Measurements from ENCODE around the gene ZC3H4.

Gene ZC3H4
- 84.7 to 112 (median 93.4) reads per million in 9 experiments for total RNA-seq

- Mint-ChIP-seq H3K36me3 (ENCODE audit: insufficient read depth) (peaks cover 45% of the 10 kb centered on the region), H3K9me3 (no peaks in the 10 kb centered on the region)
Observed at GRCh38 chr19:47112997-47113849, at the start of gene ZC3H4. Gene ZC3H4, minus strand, starts transcription at chr19:47113776. Its CDS starts 1,192 bp downstream, at chr19:47112584.

GRCh38 chr19:47161876-47162489 lies 48.4 kb upstream of the ZC3H4 start:
- H3K36me3 Mint-ChIP-seq (ENCODE audit: insufficient read depth): peaks cover 18% of the 10 kb centered on the region
- no peaks in the 10 kb centered on the region for H3K9me3 Mint-ChIP-seq
- no peak for DNase-seq
- H3K27me3 Mint-ChIP-seq: no peaks in the 10 kb centered on the region
- no peak overlapping the region for H3K4me3 Mint-ChIP-seq
- ATAC-seq (replicated peaks): no peak
- H3K27ac Mint-ChIP-seq: peak overlapping the region in 1 of 2 donors; percentile 45
- peaks cover 24 to 28% of the 10 kb centered on the region in 2 donors for H3K4me1 Mint-ChIP-seq (ENCODE audit: low read depth in 2 of 2)

More at GRCh38 chr19:47112997-47113849, at the start of gene ZC3H4:
- Mint-ChIP-seq H3K27me3 (no peaks in the 10 kb centered on the region), H3K4me3 (peak within 1 kb of the TSS; percentile 91), H3K4me1 (ENCODE audit: low read depth in 2 of 2) (peaks cover 25 to 29% of the 10 kb centered on the region in 2 donors), H3K27ac (peak within 1 kb of the TSS; percentile 99)
- ATAC-seq (replicated peaks) (peak; percentile 80), DNase-seq (peak; percentile 99 to 100 (median 100))

DNA sequence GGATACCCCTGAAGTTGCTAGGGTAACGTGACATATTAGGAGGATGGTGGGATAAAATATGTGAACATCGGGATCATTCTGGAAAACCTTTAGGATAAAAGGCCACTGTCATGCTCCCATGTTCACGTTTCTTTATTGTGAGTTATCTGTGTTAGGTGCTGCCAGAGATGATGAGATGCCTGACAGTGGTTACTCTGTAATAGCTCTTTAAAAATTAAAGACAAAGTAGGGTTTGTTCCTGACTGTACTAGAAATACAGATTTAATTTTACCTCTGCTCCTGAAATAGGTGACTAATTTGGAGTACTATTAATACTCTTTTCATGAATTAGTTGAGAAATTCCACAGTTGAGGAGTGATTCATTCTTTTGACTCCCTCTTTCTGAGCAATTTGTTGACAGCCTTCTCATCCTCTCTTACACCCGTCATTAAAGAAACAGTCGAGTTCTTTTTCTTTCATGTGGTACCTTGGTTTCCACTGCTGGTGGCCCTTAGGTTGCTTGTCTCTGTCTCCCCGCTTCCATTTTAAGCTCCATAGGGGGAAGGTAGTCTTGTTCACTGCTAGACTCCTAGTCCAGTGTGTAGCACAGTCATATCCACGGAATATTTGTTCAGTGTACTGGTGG lies 45.4 kb upstream of the ZC3H4 start:
- Mint-ChIP-seq H3K27ac (peak overlapping the region; percentile 89 to 93), H3K27me3 (no peaks in the 10 kb centered on the region), H3K36me3 (ENCODE audit: insufficient read depth) (peaks cover 26% of the 10 kb centered on the region), H3K4me3 (peak overlapping the region; percentile 75 to 82), H3K4me1 (ENCODE audit: low read depth in 2 of 2) (peaks cover 35 to 41% of the 10 kb centered on the region in 2 donors), H3K9me3 (no peaks in the 10 kb centered on the region)
- DNase-seq: peak in 2 of 3 experiments; percentile 17 to 31
- peak; percentile 80 for ATAC-seq (replicated peaks)

DNA sequence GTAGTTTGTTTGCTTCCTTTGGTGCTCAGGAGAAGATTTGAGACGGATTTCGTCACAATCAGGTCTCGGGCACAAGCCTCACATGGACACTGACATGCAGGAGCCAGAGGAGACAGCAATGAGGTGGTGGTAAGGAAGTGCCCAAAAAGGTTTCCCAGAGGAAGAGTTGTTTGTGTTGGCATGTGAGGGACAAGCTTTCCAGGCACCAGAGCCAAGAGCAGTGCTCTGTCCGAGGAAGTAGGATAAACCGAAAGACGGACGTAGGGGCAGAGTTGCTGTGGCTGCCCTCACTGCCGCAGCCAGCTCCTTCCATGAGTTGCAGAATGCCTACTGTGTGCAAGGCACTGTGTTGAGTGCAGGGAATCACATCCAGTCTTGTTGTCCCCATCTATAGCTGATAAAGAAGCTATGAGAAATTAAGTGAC lies 44.8 kb upstream of the ZC3H4 start:
- no peak for ATAC-seq (replicated peaks)
- Mint-ChIP-seq H3K27me3 (no peaks in the 10 kb centered on the region), H3K9me3 (no peaks in the 10 kb centered on the region), H3K36me3 (ENCODE audit: insufficient read depth) (peaks cover 26% of the 10 kb centered on the region), H3K4me3 (peak overlapping the region; percentile 75 to 82), H3K27ac (peak overlapping the region; percentile 89 to 93), H3K4me1 (ENCODE audit: low read depth in 2 of 2) (peaks cover 35 to 41% of the 10 kb centered on the region in 2 donors)
- no peak for DNase-seq

DNA sequence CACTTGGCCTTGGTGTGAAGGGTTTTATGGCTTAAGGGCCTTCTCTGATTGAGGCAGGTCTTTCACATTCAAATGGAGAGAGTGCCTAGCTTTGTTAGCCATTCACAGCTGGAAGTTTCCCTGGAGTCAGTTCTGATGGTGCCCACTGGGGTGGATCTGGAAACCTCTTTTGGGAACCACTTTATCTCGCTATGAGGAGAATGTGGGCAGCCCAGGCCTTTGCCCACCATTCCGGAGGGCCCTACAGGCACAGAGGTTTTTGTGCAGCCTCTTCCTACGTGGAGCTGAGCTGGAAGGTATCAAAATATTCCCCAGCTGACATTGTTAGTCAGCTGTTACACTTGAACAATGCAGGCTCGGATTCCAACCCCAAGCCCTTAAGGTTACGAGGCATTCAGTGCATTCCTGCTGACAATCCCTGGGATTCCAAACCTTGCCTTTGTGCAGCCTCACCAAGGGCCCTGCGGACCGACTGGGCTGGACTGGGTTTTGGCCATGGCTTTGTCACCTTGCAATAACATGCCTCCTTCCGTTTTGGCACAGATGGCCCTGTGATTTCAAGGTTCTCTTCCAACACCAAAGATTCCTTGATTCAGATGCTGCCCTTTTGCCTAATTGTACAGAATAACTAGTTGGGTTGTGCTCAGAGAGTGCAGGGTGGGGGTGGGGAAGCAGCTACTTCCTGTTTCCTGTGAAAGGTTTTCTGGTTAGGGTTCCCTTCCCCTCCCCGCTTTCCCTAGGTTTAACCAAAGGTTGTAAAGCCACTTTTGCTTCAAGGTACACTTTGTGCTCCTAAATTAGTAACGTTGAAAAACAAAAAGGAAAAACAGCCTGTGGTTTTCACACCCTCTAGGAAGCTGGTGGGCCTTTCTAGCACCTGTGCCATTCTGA lies 44.1 kb upstream of the ZC3H4 start:
- Mint-ChIP-seq H3K9me3 (no peaks in the 10 kb centered on the region), H3K27me3 (no peaks in the 10 kb centered on the region), H3K36me3 (ENCODE audit: insufficient read depth) (peaks cover 31% of the 10 kb centered on the region), H3K27ac (peak overlapping the region; percentile 89 to 93), H3K4me1 (ENCODE audit: low read depth in 2 of 2) (peaks cover 35 to 41% of the 10 kb centered on the region in 2 donors), H3K4me3 (peak overlapping the region; percentile 75 to 82)
- DNase-seq (peak in 1 of 3 experiments; percentile 27), ATAC-seq (replicated peaks) (peak; percentile 33)

DNA sequence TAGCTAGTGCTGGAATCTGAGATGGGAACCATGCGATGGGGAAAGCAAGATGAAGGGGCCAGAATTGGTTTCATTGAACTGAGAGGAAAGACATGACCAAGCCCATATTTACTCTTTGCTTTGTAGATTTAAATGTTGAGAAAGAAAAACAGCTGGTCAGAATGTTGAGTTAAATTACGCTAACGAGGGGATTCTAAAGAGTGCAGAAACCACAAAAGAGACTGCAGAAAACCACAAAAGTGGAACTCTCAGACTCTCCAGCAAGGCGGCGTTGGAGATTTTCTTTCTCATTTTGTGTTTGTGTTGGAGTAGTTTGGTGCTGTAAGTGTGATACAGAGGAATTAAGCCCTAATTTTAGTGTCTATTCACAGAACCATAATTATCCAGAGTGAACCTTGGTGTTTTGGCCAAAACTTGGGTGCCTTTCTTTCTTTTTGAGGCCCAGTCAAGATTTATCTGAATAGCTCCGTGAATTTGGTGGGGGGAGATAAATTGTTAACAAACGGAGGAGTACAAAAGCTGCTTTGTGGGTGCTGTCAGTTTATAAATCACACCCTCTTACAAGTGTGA lies 43.4 kb upstream of the ZC3H4 start:
- Mint-ChIP-seq H3K36me3 (ENCODE audit: insufficient read depth) (peaks cover 38% of the 10 kb centered on the region), H3K4me1 (ENCODE audit: low read depth in 2 of 2) (peaks cover 35 to 41% of the 10 kb centered on the region in 2 donors), H3K27me3 (no peaks in the 10 kb centered on the region), H3K4me3 (peak overlapping the region; percentile 75 to 82), H3K9me3 (no peaks in the 10 kb centered on the region), H3K27ac (peak overlapping the region; percentile 75 to 93)
- DNase-seq: peak in 1 of 3 experiments; percentile 4
- peak; percentile 52 for ATAC-seq (replicated peaks)

- Mint-ChIP-seq H3K9me3 (no peaks in the 10 kb centered on the region), H3K4me1 (ENCODE audit: low read depth in 2 of 2) (peaks cover 35 to 36% of the 10 kb centered on the region in 2 donors), H3K4me3 (peak overlapping the region in 1 of 2 donors; percentile 60), H3K27me3 (no peaks in the 10 kb centered on the region), H3K36me3 (ENCODE audit: insufficient read depth) (peaks cover 49% of the 10 kb centered on the region), H3K27ac (peak overlapping the region; percentile 60 to 83)
- DNase-seq: no peak
- no peak for ATAC-seq (replicated peaks)
Observed at GRCh38 chr19:47155148-47155547, 41.6 kb upstream of the ZC3H4 start.

GRCh38 chr19:47153266-47153665 lies 39.7 kb upstream of the ZC3H4 start:
- H3K36me3 Mint-ChIP-seq (ENCODE audit: insufficient read depth): peaks cover 63% of the 10 kb centered on the region
- H3K4me1 Mint-ChIP-seq (ENCODE audit: low read depth in 2 of 2): peaks cover 24 to 28% of the 10 kb centered on the region in 2 donors
- peak overlapping the region in 1 of 2 donors; percentile 42 for H3K27ac Mint-ChIP-seq

GRCh38 chr19:47152632-47153031 lies 39.1 kb upstream of the ZC3H4 start:
- DNase-seq: no peak
- no peaks in the 10 kb centered on the region for H3K9me3 Mint-ChIP-seq
- ATAC-seq (replicated peaks): no peak
- H3K36me3 Mint-ChIP-seq (ENCODE audit: insufficient read depth): peaks cover 61% of the 10 kb centered on the region
- H3K4me1 Mint-ChIP-seq (ENCODE audit: low read depth in 2 of 2): peaks cover 22 to 23% of the 10 kb centered on the region in 2 donors
- H3K27ac Mint-ChIP-seq: peak overlapping the region in 1 of 2 donors; percentile 42
- H3K4me3 Mint-ChIP-seq: no peak overlapping the region
- no peaks in the 10 kb centered on the region for H3K27me3 Mint-ChIP-seq

More at GRCh38 chr19:47153266-47153665, 39.7 kb upstream of the ZC3H4 start:
- ATAC-seq (replicated peaks) (no peak), DNase-seq (no peak)
- Mint-ChIP-seq H3K4me3 (no peak overlapping the region), H3K27me3 (no peaks in the 10 kb centered on the region), H3K9me3 (no peaks in the 10 kb centered on the region)

GRCh38 chr19:47152205-47152604 lies 38.6 kb upstream of the ZC3H4 start:
- Mint-ChIP-seq H3K27ac (no peak overlapping the region), H3K9me3 (no peaks in the 10 kb centered on the region), H3K27me3 (no peaks in the 10 kb centered on the region), H3K36me3 (ENCODE audit: insufficient read depth) (peaks cover 61% of the 10 kb centered on the region), H3K4me1 (ENCODE audit: low read depth in 2 of 2) (peaks cover 18 to 20% of the 10 kb centered on the region in 2 donors), H3K4me3 (no peak overlapping the region)
- DNase-seq: no peak
- no peak for ATAC-seq (replicated peaks)

DNA sequence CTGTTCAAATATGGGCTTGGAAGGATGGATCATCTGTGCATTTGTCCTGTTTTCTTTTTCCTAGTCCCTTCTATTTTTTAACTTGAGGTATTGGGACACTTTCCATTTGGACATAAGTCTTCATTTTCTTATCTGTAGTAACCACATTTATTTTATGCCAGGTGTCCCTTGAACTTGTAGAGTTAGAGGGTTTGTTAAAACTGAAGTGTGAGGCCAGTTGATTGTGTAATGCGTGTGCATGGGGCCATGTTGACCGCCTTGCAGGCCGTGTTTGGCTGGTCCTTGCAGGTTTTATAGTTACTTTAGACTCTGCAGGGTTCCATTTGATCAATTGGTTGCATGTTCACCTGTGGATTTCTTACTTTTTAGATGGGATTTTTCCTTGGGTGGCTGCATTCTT lies 38.1 kb upstream of the ZC3H4 start:
- H3K27me3 Mint-ChIP-seq: no peaks in the 10 kb centered on the region
- ATAC-seq (replicated peaks) (no peak), DNase-seq (no peak)
- peaks cover 16 to 19% of the 10 kb centered on the region in 2 donors for H3K4me1 Mint-ChIP-seq (ENCODE audit: low read depth in 2 of 2)
- H3K36me3 Mint-ChIP-seq (ENCODE audit: insufficient read depth): peaks cover 65% of the 10 kb centered on the region
- H3K4me3 Mint-ChIP-seq: no peak overlapping the region
- no peak overlapping the region for H3K27ac Mint-ChIP-seq
- no peaks in the 10 kb centered on the region for H3K9me3 Mint-ChIP-seq

DNA sequence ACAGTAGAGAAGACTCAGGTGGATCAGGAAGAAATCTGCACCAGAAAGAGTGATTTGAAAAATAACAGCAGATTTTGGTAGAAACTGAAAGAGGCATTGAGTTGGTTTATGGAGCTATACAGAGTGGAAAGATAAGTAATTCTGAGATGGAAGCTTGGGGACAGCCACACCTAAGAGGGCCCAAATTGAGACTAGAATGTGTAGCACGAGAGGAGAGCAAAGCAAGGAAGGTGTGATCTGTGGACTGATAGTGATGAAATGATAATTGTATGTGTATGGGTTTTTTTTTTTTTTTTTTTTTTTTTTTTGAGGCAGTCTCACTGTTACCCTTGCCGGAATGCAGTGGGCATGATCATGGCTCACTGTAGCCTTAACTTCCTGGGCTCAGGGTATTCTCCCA lies 33.3 kb upstream of the ZC3H4 start:
- peak overlapping the region in 1 of 2 donors; percentile 61 for H3K27ac Mint-ChIP-seq
- no peaks in the 10 kb centered on the region for H3K27me3 Mint-ChIP-seq
- DNase-seq (no peak), ATAC-seq (replicated peaks) (no peak)
- H3K36me3 Mint-ChIP-seq (ENCODE audit: insufficient read depth): peaks cover 55% of the 10 kb centered on the region
- no peak overlapping the region for H3K4me3 Mint-ChIP-seq
- H3K4me1 Mint-ChIP-seq (ENCODE audit: low read depth in 2 of 2): peaks cover 18 to 25% of the 10 kb centered on the region in 2 donors
- H3K9me3 Mint-ChIP-seq: no peaks in the 10 kb centered on the region
